Psoas muscle (tissue), 8 donors: ENCODE measurements around the gene TRPC4AP. TPM values are rescaled to one million over a fixed set of nuclear protein-coding genes. Genes with fewer than 3 reads are reported as not detected.

Experiments used
- ATAC-seq, 4 donors: fragments of 200-7000 bp; cut with Tn5 transposase; one replicate each; pipeline ENCODE4 v1.9.1; 2020; ENCODE audit warnings: moderate library complexity in 3 of 4, mild to moderate bottlenecking in 2 of 4
- DNase-seq, 2 donors: peaks; one replicate each; pipeline ENCODE4 v3.0.0-alpha.2; 2020
- H3K27ac ChIP-seq: fragments of 200-600 bp; one replicate; pipeline ENCODE4 v1.8.0; 2022
- H3K27me3 ChIP-seq, 3 donors: fragments of 200-600 bp in 1 of 3; one replicate each; pipeline versions ENCODE4 v1.6.1 to v1.8.0; 2013 to 2022; ENCODE audit warnings: low read length in 2 of 3, mild to moderate bottlenecking in 2 of 3, moderate library complexity in 1 of 3; ENCODE audit not compliant: insufficient read depth in 3 of 3
- H3K36me3 ChIP-seq, 2 donors: fragments of 200-600 bp in 1 of 2; one replicate each; pipeline versions ENCODE4 v1.6.1 to v1.8.0; 2013 to 2022; ENCODE audit warnings: low read depth in 1 of 2, mild to moderate bottlenecking in 1 of 2, moderate library complexity in 1 of 2; ENCODE audit not compliant: insufficient read depth in 1 of 2
- H3K4me1 ChIP-seq: fragments of 200-600 bp; one replicate; pipeline ENCODE4 v1.8.0; 2022
- H3K4me3 ChIP-seq: fragments of 200-600 bp; one replicate; pipeline ENCODE4 v1.8.0; 2022; ENCODE audit warnings: mild to moderate bottlenecking
- H3K9me3 ChIP-seq: fragments of 200-600 bp; one replicate; pipeline ENCODE4 v1.8.0; 2022
- CTCF ChIP-seq: fragments of 200-600 bp; IDR thresholded peaks from one replicate; pipeline ENCODE4 v1.8.0; 2022; ENCODE audit warnings: antibody characterized with exemption
- WGBS, 3 donors: extraction: QIAGEN DNeasy Blood & Tissue Kit; methylation state at CpG; one replicate each; pipeline versions ENCODE4 v1.1.6 to v1.1.7; 2013; 5-methylcytosine and 5-hydroxymethylcytosine counted together
- intact Hi-C, 2 donors: fragments of 100-400 bp; cut with DNase I; formaldehyde crosslinking; loops; one replicate each; pipeline versions ENCODE4 v1.11.0 to v1.14.2; 2022
- polyA plus RNA-seq, 3 donors: library from polyadenylated mRNA; stranded (reverse); fragments of 200-250 nt; gene quantifications; one replicate each; pipeline ENCODE4 v1.2.3, GENCODE V29; 2013
- total RNA-seq, 4 donors: library from RNA; stranded (reverse); fragmentation: NEBNext Ultra II Directional in 2 of 4; extraction: Animal tissue kit (Norgen Biotek cat#: 25700) in 2 of 4; gene quantifications; one replicate each; pipeline versions ENCODE4 v1.2.1 to v1.2.4, GENCODE V29; 2021 to 2023
- donor health status: healthy with polysubstance abuse.
- donor health status: DM: no; HTN: no; CAD: no; lungs with moderate emphysema.
- donor health status: Bipolar disorder and iron deficiency.
- donor health status: healthy.
- donor health status: DM: yes; HTN: yes; CAD: no.
- donor health status: DM: no; HTN: no; CAD: no.
- donor health status: DM: no; HTN: no; CAD: no.
- donor health status: DM: yes; HTN: yes; CAD: no.

The TRPC4AP gene
- total and polyA plus RNA-seq, 7 donors, result 36.0 to 62.3 (median 51.7) TPM

GRCh38 chr20:35048739-35049138 is 43.9 kb downstream of the TRPC4AP start:
- no peak for TF ChIP-seq CTCF
- H3K27me3 ChIP-seq, result no peaks in the 10 kb centered on the region
- ATAC-seq, result no peak
- DNase-seq, result no peak
- H3K36me3 ChIP-seq, result peaks cover 8 to 74% of the 10 kb centered on the region in 2 donors
- intact Hi-C loops, result no loop called here
- H3K9me3 ChIP-seq, result no peaks in the 10 kb centered on the region
- no peaks in the 10 kb centered on the region for H3K4me1 ChIP-seq
- no peak overlapping the region for H3K27ac ChIP-seq
- H3K4me3 ChIP-seq, result no peak overlapping the region
- WGBS, 3 donors, result 60 to 81% (median 70%) methylated on average over 1 of the region's 1 CpG

- H3K27me3 ChIP-seq, result no peaks in the 10 kb centered on the region
- ATAC-seq (no peak), DNase-seq (no peak)
- TF ChIP-seq CTCF, result no peak
- H3K27ac ChIP-seq, result no peak overlapping the region
- H3K36me3 ChIP-seq, result peaks cover 2 to 100% of the 10 kb centered on the region in 2 donors
- H3K9me3 ChIP-seq, result no peaks in the 10 kb centered on the region
- no peaks in the 10 kb centered on the region for H3K4me1 ChIP-seq
- H3K4me3 ChIP-seq, result no peak overlapping the region
- intact Hi-C loops, result no loop called here
Observed at GRCh38 chr20:35042268-35042667, 50.3 kb downstream of the TRPC4AP start.

- no peak for ATAC-seq
- H3K4me1 ChIP-seq, result no peaks in the 10 kb centered on the region
- no peak overlapping the region for H3K27ac ChIP-seq
- H3K4me3 ChIP-seq, result no peak overlapping the region
- 79 to 84% (median 80%) methylated on average over 6 of the region's 6 CpGs for WGBS, 3 donors
- DNase-seq, result no peak
- H3K36me3 ChIP-seq, result peaks cover 2 to 96% of the 10 kb centered on the region in 2 donors
- intact Hi-C loops, result no loop called here
- no peaks in the 10 kb centered on the region for H3K9me3 ChIP-seq
- H3K27me3 ChIP-seq, result no peaks in the 10 kb centered on the region
- TF ChIP-seq CTCF, result no peak
Observed at GRCh38 chr20:35040646-35041045, 52.0 kb downstream of the TRPC4AP start.

GRCh38 chr20:35039846-35040489 is 52.6 kb downstream of the TRPC4AP start:
- Histone ChIP-seq H3K27me3 (no peaks in the 10 kb centered on the region), H3K4me3 (no peak overlapping the region), H3K36me3 (peaks cover 2 to 96% of the 10 kb centered on the region in 2 donors), H3K9me3 (no peaks in the 10 kb centered on the region), H3K27ac (no peak overlapping the region), H3K4me1 (no peaks in the 10 kb centered on the region)
- WGBS, 3 donors, result 90 to 94% (median 92%) methylated on average over 9 of the region's 9 CpGs
- intact Hi-C loops, result no loop called here
- no peak for ATAC-seq
- no peak for TF ChIP-seq CTCF
- DNase-seq, result no peak

- intact Hi-C loops, result no loop called here
- H3K27ac ChIP-seq, result no peak overlapping the region
- no peaks in the 10 kb centered on the region for H3K4me1 ChIP-seq
- peaks cover 1 to 96% of the 10 kb centered on the region in 2 donors for H3K36me3 ChIP-seq
- no peaks in the 10 kb centered on the region for H3K27me3 ChIP-seq
- ATAC-seq (no peak), DNase-seq (no peak)
- no peak overlapping the region for H3K4me3 ChIP-seq
- TF ChIP-seq CTCF, result no peak
- whole genome bisulfite sequencing, 3 donors, result 77 to 92% (median 90%) methylated on average over 1 of the region's 1 CpG
- H3K9me3 ChIP-seq, result no peaks in the 10 kb centered on the region
Observed at GRCh38 chr20:35039146-35039545, 53.5 kb downstream of the TRPC4AP start.
